Measurements from ENCODE around the gene SUCO.
"Not testable (repeated sequence)": the region's sequence is repeated elsewhere in the genome, so short reads cannot be mapped to it uniquely, and the experiment has no call there.

SUCO gene

DNA sequence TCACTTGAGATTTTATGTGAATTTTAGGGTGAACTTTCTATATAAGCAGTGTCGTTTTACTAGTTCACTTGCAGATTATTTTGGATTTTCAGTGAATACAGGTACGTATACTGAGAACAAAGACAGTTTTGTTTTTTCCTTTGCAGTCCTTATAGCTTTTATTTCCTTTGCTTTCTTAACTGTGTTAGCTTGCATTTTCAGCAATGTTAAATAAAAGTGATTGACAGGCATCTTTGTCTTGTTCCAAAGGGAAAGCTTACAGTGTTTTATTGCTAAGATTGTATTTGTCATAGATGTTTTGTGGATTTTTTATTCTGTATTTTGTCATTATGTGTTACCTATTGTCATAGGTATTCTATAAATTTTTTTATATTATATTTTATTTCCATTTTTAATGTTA, 72.7 kb downstream of the SUCO start:
- in situ Hi-C loops (cut with HindIII; ENCODE audit: low sequenced_read_pairs), result loop anchor here (5.0 kb wide), 1 partner anchor 107 kb away; no protein-coding TSS in a partner anchor

DNA sequence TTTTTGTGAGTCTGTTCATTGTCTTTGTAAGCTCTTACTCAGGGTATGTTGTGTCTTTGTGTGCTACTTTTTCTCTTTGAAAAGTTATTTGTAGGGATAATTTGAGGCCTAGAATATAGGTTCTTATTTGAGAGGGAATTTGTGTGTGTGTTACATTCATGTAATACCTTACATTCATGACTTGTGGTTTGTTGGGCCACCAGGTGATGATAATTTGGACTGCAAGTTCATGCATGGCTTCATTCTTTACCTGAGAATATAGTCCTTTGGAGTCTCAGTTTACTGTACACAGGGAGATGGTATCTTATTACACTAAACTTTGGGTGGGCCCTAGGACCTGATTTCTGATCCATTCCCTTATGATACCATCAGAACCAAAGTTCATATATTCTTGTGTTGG, 74.2 kb downstream of the SUCO start:
- in situ Hi-C loops (cut with HindIII; ENCODE audit: low sequenced_read_pairs), result loop anchor here (5.0 kb wide), 1 partner anchor 105 kb away; no protein-coding TSS in a partner anchor

- in situ Hi-C loops (cut with HindIII; ENCODE audit: low sequenced_read_pairs), result loop anchor here (5.0 kb wide), 1 partner anchor 104 kb away; no protein-coding TSS in a partner anchor
Observed at GRCh38 chr1:172608098-172608601, 75.2 kb downstream of the SUCO start.

DNA sequence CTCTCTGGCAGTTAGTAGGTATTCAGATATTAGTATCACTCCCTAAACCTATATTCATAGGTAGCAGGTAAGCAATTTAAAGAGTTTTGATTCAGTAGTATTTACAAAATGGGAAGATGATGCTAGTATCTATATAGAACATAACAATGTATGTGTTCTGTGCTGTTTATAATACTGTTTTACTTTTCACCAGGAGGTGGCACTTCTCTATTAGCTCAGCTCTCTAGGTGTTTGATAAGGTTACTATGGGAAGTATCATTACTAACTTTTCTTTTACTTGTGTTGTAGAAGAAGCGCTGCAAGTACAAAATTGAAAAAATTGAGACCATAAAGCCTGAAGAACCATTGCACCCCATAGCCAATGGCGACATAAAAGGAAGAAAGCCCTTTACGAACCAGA, 76.6 kb downstream of the SUCO start:
- in situ Hi-C loops (cut with HindIII; ENCODE audit: low sequenced_read_pairs), result loop anchor here (5.0 kb wide), 1 partner anchor 103 kb away; no protein-coding TSS in a partner anchor

DNA sequence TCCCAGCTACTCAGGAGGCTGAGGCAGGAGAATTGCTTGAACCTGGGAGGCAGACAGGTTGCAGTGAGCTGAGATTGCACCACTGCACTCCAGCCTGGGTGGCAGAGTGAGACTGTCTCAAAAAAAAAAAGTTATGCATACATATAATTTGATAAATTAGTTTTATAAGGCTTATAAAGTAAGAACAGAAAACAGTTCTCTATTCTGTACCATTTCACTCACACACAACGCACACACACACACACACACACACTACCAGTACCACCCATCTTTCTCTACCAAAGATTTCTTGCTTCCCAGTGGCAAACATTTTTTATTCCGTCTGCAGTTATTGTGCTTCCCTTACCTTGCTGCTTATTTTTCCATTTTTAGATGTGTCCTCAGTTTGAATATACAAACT, 79.5 kb downstream of the SUCO start:
- in situ Hi-C loops (cut with HindIII; ENCODE audit: low sequenced_read_pairs), result no loop called here

DNA sequence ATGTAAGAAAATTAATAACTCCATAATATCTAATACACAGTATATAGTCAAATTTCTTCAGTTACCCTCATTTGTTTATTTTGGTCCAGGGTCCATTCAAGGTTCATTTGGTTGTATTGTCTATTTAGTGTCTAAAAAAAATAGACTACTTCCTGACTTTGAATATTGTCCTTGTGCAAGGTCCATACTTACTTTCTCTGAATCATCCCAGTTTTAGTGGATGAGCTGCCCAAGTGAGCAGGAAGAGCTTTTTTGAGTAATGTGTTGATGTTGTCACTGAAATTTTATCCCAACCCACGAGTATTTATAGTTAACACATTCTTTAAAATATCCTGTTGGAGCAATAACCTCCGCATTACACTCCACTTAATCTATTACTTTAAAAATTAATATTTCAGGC, 80.3 kb downstream of the SUCO start:
- in situ Hi-C loops (cut with HindIII; ENCODE audit: low sequenced_read_pairs), result no loop called here

DNA sequence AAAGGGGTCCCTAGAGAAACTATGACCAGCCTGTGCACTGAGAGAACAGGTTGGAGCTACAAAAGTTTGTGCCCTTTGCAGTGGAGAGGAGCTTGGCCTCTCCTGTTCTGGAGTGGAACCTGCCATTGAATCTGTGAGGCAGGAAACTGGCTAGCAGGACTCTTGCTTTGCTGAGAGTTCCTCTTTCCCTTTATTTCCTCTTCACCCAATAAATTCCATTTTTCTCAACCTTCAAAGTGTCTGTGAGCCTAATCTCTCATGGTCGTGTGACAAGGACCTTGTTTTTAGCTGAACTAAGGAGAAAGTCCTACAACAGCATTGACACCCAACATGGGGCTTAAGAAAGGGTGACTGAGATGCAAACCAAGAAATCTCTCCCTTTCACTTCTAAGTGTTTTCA, 83.2 kb downstream of the SUCO start:
- in situ Hi-C loops (cut with HindIII; ENCODE audit: low sequenced_read_pairs), result no loop called here

GRCh38 chr1:172616636-172617035, 83.7 kb downstream of the SUCO start:
- in situ Hi-C loops (cut with HindIII; ENCODE audit: low sequenced_read_pairs), result no loop called here

GRCh38 chr1:172620603-172621002, 87.7 kb downstream of the SUCO start:
- in situ Hi-C loops (cut with HindIII; ENCODE audit: low sequenced_read_pairs), result not testable (repeated sequence)

- in situ Hi-C loops (cut with HindIII; ENCODE audit: low sequenced_read_pairs), result no loop called here
Observed at GRCh38 chr1:172622541-172622940, 89.6 kb downstream of the SUCO start.

GRCh38 chr1:172623748-172624147, 90.8 kb downstream of the SUCO start:
- in situ Hi-C loops (cut with HindIII; ENCODE audit: low sequenced_read_pairs), result no loop called here

DNA sequence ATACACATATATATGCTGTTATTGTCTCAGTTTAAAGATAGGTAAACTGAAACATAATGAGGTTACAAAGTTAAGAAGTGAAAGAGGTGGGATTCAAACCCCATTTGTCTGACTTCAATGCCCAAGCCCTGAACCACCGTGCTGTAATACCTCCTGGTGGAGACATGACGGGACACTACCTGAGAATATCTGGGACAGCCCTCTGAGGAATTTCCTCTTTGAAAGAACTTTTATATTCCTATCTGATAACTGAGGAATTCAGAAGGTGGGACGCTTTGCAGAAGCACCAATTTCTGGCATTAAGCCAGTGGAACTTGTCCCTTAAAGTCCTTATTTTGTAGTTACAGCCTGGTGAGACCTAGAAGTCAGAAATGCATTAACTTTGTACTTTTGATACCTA, 93.9 kb downstream of the SUCO start:
- in situ Hi-C loops (cut with HindIII; ENCODE audit: low sequenced_read_pairs), result no loop called here

DNA sequence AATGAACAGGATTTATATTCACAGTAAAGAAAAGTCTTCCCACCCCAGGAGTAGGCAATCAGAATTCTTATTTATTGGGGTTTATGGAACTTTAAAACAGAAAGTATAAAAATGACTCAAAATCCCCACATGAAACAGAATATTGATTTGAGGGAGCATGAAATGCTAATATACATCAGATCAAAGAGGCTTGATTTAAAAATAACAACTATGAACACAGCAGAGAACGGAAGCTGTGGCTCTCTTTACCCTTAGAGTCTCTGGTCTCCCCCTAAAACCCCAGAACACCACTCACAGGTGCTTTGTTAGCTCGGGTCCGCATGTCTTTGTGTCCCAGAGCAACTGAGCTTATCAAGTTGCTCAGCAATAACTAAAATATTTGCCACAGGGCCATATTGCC, 94.8 kb downstream of the SUCO start:
- in situ Hi-C loops (cut with HindIII; ENCODE audit: low sequenced_read_pairs), result no loop called here

GRCh38 chr1:172628401-172628800, 95.5 kb downstream of the SUCO start:
- in situ Hi-C loops (cut with HindIII; ENCODE audit: low sequenced_read_pairs), result no loop called here

DNA sequence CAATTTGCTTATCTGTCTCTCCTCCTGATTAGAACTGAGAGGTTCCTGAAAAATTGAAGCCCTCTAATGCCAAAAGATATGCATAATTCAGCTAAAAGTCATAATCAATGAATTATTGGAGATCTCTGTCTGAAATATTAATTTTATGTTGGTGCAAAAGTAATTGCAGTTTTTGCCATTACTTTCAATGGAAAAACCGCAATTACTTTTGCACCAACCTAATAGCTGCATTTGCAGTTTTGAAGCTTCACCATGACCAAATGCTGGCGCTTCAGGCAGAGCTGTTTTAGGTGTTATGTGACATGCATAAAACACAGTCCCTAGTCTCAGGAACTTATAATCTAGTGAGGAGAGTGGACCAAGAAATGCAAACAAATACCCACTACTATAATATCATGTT, 96.2 kb downstream of the SUCO start:
- in situ Hi-C loops (cut with HindIII; ENCODE audit: low sequenced_read_pairs), result no loop called here

- in situ Hi-C loops (cut with HindIII; ENCODE audit: low sequenced_read_pairs), result no loop called here
Observed at GRCh38 chr1:172629638-172630037, 96.7 kb downstream of the SUCO start.

- in situ Hi-C loops (cut with HindIII; ENCODE audit: low sequenced_read_pairs), result no loop called here
Observed at GRCh38 chr1:172630056-172630818, 97.3 kb downstream of the SUCO start.

DNA sequence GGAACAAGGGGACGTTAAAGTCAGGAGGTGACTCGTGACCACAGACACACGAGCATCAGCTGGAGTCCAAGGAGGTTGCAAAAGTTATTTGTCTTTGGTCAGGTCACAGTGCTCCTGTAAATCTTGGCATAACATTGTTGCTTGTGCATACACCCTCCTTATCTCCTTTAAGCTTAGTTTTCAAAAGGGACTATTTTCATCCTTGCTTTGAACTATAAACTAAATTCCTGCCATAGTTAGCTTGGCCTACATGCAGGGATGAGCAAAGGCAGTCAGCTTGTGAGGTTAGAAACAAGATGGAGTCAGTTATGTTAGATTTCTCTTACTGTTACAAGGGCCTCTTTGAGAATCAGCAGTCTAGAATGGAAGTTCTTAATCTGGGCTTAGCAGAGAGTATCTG, 97.9 kb downstream of the SUCO start:
- in situ Hi-C loops (cut with HindIII; ENCODE audit: low sequenced_read_pairs), result no loop called here

- in situ Hi-C loops (cut with HindIII; ENCODE audit: low sequenced_read_pairs), result no loop called here
Observed at GRCh38 chr1:172637522-172637921, 104.6 kb downstream of the SUCO start.

DNA sequence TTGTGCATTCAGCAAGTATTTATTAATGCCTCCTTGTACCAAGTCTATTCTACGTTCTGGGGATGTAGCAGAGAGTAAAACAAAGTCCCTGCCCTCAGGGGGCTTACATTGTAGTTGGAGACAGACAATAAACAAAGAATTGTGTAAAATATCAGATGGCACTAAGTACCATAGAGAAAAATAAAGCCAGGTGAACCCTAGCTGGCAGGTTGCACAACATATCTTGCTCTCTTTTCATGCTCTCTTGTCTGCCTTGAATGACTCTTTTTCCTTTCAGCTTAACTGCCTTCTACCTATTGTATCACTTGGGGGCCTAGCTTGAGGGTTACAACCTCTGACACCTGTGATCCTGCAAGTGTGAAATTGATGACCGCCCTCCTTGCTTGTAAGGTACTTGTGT, 105.3 kb downstream of the SUCO start:
- in situ Hi-C loops (cut with HindIII; ENCODE audit: low sequenced_read_pairs), result no loop called here

DNA sequence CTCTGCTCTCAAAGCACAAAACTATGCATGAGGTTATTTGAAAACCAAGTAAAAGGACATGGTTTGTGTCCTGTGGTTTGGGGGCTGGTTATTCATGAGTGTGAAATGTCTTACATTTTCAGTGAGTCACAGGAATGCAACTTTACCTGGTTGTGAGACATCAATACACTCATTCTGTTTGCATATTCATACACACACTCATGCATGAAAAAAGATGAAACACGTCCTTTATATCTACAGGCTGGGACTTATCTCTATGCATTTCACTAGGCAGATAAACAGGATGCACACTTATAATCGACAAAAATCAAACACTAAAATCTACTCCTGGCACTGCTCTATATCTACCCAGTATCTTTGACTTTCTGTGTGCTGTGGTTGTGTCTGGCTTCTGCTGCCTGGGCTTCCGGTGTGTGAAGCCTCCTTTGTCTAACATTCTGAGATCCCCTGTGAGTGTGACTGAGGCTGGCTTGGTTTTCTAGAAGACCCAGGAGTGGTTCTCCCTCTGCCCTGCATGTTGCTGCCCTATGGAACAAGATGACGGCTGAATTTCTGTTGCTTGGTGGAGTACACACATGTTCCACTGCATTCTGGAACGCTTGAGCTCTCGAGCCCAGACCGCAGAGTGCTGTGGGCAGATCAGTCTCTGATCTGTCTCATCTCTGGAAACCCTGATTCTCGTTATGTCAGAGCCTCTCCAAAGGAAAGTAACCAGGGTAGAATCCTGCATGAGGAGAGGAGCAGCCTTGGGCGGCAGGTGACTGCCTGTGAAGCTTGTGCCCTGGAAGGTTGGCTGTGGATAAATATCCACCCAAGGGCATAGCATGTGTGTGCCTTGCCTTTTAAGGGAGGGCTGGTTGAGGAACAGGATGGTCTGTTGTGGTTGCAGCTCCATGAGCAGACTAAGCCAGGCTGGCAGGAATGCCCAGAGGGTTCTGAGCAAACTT, 106.2 kb downstream of the SUCO start:
- in situ Hi-C loops (cut with HindIII; ENCODE audit: low sequenced_read_pairs), result no loop called here

DNA sequence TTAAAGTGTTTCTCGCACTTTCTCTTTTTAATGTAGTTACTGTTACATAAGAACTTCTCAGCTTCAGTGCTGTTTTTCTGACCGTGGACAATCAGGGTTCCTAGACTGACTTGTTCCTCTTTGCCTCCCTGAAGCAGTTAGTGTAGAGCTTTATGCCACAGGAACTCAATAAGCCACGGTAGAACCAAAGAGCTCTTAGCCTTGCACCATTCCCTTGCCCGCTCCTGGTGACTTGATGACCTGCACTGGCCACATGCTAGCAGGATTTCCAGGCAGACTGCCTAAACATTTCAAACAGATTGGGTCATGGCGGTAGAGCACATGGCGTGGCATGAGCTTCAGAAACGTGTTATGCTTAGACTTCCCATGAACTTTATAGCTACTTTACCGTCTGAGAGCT, 107.2 kb downstream of the SUCO start:
- in situ Hi-C loops (cut with HindIII; ENCODE audit: low sequenced_read_pairs), result no loop called here

Data from DLD1 (cell line).